ENCODE results near the gene EXOC2. TPM values are rescaled to one million over a fixed set of nuclear protein-coding genes. Genes with fewer than 3 reads are reported as not detected.

Gene EXOC2
- polyA plus RNA-seq, 1 donor (not counting 4 experiments of a cell fraction or from before 2014, with no cell fraction given): 28.4 TPM

DNA sequence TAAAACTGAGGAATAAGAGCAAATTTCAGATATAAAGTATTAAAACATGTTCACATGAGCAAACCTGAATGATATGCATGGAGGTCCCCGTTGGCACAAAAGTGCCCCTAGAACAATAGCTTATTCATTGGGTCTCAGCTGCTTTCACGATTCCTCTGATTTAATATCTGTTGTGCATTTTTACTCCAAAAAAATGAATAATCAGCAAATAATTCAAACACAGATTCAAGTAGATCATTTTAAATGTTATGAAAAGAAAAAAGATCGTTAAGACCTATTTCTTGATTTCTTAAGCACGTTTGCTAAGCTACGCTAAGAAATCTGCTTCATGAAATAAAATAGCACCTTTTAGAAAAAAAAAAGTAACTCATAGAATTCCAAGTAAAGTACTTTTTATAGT, 57.7 kb downstream of the EXOC2 start:
- H3K27ac ChIP-seq (ENCODE audit: control insufficient read depth, insufficient read depth, low read length): no peak overlapping the region
- TF ChIP-seq EZH2 (IDR thresholded peaks at IDR 0.05; ENCODE audit: low read length): no peak
- TF ChIP-seq, protein P1, sequence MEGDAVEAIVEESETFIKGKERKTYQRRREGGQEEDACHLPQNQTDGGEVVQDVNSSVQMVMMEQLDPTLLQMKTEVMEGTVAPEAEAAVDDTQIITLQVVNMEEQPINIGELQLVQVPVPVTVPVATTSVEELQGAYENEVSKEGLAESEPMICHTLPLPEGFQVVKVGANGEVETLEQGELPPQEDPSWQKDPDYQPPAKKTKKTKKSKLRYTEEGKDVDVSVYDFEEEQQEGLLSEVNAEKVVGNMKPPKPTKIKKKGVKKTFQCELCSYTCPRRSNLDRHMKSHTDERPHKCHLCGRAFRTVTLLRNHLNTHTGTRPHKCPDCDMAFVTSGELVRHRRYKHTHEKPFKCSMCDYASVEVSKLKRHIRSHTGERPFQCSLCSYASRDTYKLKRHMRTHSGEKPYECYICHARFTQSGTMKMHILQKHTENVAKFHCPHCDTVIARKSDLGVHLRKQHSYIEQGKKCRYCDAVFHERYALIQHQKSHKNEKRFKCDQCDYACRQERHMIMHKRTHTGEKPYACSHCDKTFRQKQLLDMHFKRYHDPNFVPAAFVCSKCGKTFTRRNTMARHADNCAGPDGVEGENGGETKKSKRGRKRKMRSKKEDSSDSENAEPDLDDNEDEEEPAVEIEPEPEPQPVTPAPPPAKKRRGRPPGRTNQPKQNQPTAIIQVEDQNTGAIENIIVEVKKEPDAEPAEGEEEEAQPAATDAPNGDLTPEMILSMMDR (optimal IDR thresholded peaks at IDR 0.05 in 1 of 3, IDR thresholded peaks at IDR 0.05 in 1 of 3, conservative IDR thresholded peaks at IDR 0.05 in 1 of 3; ENCODE audit: extremely low read depth in 1 of 3, insufficient read depth in 2 of 3, low read length in 3 of 3): no peak
- DNase-seq (ENCODE audit: low read depth, low spot score) (no peak), FAIRE-seq (no peak)
- H4K20me1 ChIP-seq (ENCODE audit: control insufficient read depth, extremely low read depth, insufficient read depth, low read length): no peaks in the 10 kb centered on the region
- H2AFZ ChIP-seq (ENCODE audit: control insufficient read depth, low read length): no peak overlapping the region
- H3K27me3 ChIP-seq (ENCODE audit: control insufficient read depth, extremely low read depth, insufficient read depth, low read length): no peaks in the 10 kb centered on the region
- H3K9ac ChIP-seq (ENCODE audit: control insufficient read depth, extremely low read depth, insufficient read depth, low read length): no peak overlapping the region
- H3K4me1 ChIP-seq (ENCODE audit: control insufficient read depth, extremely low read depth, insufficient read depth, low read length): no peaks in the 10 kb centered on the region
- no peaks in the 10 kb centered on the region for H3K9me1 ChIP-seq (ENCODE audit: control insufficient read depth, extremely low read depth, insufficient read depth, low read length)
- no peaks in the 10 kb centered on the region for H3K9me3 ChIP-seq (ENCODE audit: control insufficient read depth, low read depth, low read length)
- H3K79me2 ChIP-seq (ENCODE audit: control insufficient read depth, insufficient read depth, low read length): peaks cover 6% of the 10 kb centered on the region
- peaks cover 2 to 6% of the 10 kb centered on the region in 2 experiments for H3K36me3 ChIP-seq (ENCODE audit: control insufficient read depth in 2 of 2, extremely low read depth in 1 of 2, insufficient read depth in 2 of 2, low read length in 2 of 2)
- no peak overlapping the region for H3K4me3 ChIP-seq (ENCODE audit: control insufficient read depth in 2 of 3, extremely low read depth in 1 of 3, insufficient read depth in 2 of 3, low read depth in 1 of 3, low read length in 3 of 3)
- dilution Hi-C loops (cut with MboI; ENCODE audit: extremely low pct_ligation_motif_present, low sequenced_read_pairs): no loop called here
- no peak overlapping the region for H3K4me2 ChIP-seq (ENCODE audit: control insufficient read depth, extremely low read depth, insufficient read depth, low read depth, low read length)

DNA sequence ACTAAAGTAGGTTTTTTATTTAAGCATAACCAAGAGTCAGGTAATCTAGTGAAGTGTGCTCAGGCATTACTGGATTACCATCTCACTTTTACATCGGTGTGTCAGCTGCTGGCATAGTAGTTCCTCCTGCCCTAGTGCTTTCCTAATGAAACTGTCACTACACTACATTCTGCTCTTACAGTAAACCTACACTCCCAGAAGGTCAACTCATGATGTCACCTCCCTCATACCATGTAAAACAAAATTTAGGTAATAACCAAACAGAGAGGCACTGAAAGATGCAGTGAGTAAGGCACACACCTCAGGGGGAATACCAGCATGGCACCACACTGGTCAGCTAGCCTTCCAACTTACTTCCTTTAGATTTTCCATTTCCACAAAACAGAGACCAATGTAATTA, 59.3 kb downstream of the EXOC2 start:
- no peak for FAIRE-seq
- H4K20me1 ChIP-seq (ENCODE audit: control insufficient read depth, extremely low read depth, insufficient read depth, low read length): no peaks in the 10 kb centered on the region
- H3K27ac ChIP-seq (ENCODE audit: control insufficient read depth, insufficient read depth, low read length): no peak overlapping the region
- dilution Hi-C loops (cut with MboI; ENCODE audit: extremely low pct_ligation_motif_present, low sequenced_read_pairs): no loop called here
- H3K4me1 ChIP-seq (ENCODE audit: control insufficient read depth, extremely low read depth, insufficient read depth, low read length): no peaks in the 10 kb centered on the region
- no peak overlapping the region for H2AFZ ChIP-seq (ENCODE audit: control insufficient read depth, low read length)
- no peaks in the 10 kb centered on the region for H3K9me3 ChIP-seq (ENCODE audit: control insufficient read depth, low read depth, low read length)
- no peaks in the 10 kb centered on the region for H3K79me2 ChIP-seq (ENCODE audit: control insufficient read depth, insufficient read depth, low read length)
- no peak overlapping the region for H3K4me3 ChIP-seq (ENCODE audit: control insufficient read depth in 2 of 3, extremely low read depth in 1 of 3, insufficient read depth in 2 of 3, low read depth in 1 of 3, low read length in 3 of 3)
- no peak for DNase-seq (ENCODE audit: low read depth, low spot score)
- TF ChIP-seq, protein P1 (optimal IDR thresholded peaks at IDR 0.05 in 1 of 3, IDR thresholded peaks at IDR 0.05 in 1 of 3, conservative IDR thresholded peaks at IDR 0.05 in 1 of 3; ENCODE audit: extremely low read depth in 1 of 3, insufficient read depth in 2 of 3, low read length in 3 of 3): no peak
- no peak for TF ChIP-seq EZH2 (IDR thresholded peaks at IDR 0.05; ENCODE audit: low read length)
- H3K9ac ChIP-seq (ENCODE audit: control insufficient read depth, extremely low read depth, insufficient read depth, low read length): no peak overlapping the region
- no peaks in the 10 kb centered on the region for H3K9me1 ChIP-seq (ENCODE audit: control insufficient read depth, extremely low read depth, insufficient read depth, low read length)
- peaks cover 2 to 6% of the 10 kb centered on the region in 2 experiments for H3K36me3 ChIP-seq (ENCODE audit: control insufficient read depth in 2 of 2, extremely low read depth in 1 of 2, insufficient read depth in 2 of 2, low read length in 2 of 2)
- H3K27me3 ChIP-seq (ENCODE audit: control insufficient read depth, extremely low read depth, insufficient read depth, low read length): no peaks in the 10 kb centered on the region
- H3K4me2 ChIP-seq (ENCODE audit: control insufficient read depth, extremely low read depth, insufficient read depth, low read depth, low read length): no peak overlapping the region

Measured in keratinocyte (primary cell).